Panc1 (cell line): Measurements from ENCODE around the gene UNKL. TPM values are rescaled to one million over a fixed set of nuclear protein-coding genes. Genes with fewer than 3 reads are reported as not detected.

ENCODE experiments used
- ATAC-seq: fragments of 200-7000 bp; cut with Tn5 transposase; 2 replicates; pipeline ENCODE4 v1.9.1; 2020; ENCODE audit warnings: mild to moderate bottlenecking, moderate library complexity
- BruUV-seq: library from RNA; stranded (reverse); fragments of 400-500 nt; replicated peaks from 2 replicates; lab custom pipeline; 2021; lab: Mats Ljungman, UMichigan
- CTCF ChIA-PET: fragments of 300-600 bp; sonication (Branson Sonifier 250); formaldehyde crosslinking; loops from one replicate; lab custom pipeline; 2022; ENCODE audit warnings: antibody characterized with exemption; lab: Charles Lee
- POLR2A ChIA-PET: fragments of 300-600 bp; sonication (Branson Sonifier 250); formaldehyde crosslinking; loops from one replicate; lab custom pipeline; 2022; ENCODE audit warnings: antibody characterized with exemption; lab: Charles Lee
- DNase-seq: peaks from one replicate; pipeline ENCODE4 v3.0.0-alpha.2; 2010; ENCODE audit warnings: low read depth, low spot score
- H3K27ac ChIP-seq: 2 replicates; pipeline ENCODE4 v1.5.1; 2011; ENCODE audit warnings: mild to moderate bottlenecking, low read length, inconsistent platforms
- H3K27me3 ChIP-seq: fragments of 200-500 bp; sonication (Bioruptor generic); 2 replicates; pipeline ENCODE4 v1.6.0; 2014; ENCODE audit warnings: low read length, inconsistent platforms; ENCODE audit not compliant: control insufficient read depth, insufficient read depth
- H3K36me3 ChIP-seq: fragments of 200-500 bp; sonication (Bioruptor generic); 2 replicates; pipeline ENCODE4 v1.5.1; 2014; ENCODE audit warnings: inconsistent platforms, mild to moderate bottlenecking, low read length, moderate library complexity; ENCODE audit not compliant: control insufficient read depth, insufficient read depth
- H3K4me1 ChIP-seq: 2 replicates; pipeline ENCODE4 v1.5.1; 2011; ENCODE audit warnings: inconsistent platforms, mild to moderate bottlenecking, low read length, moderate library complexity; ENCODE audit not compliant: control insufficient read depth, insufficient read depth
- H3K4me3 ChIP-seq, 2 experiments: 2 replicates each; pipeline ENCODE4 v1.5.1; 2011 to 2012; ENCODE audit warnings: low read depth in 2 of 2, low read length in 2 of 2, mild to moderate bottlenecking in 2 of 2, inconsistent platforms in 1 of 2, moderate library complexity in 1 of 2
- H3K9me3 ChIP-seq: fragments of 200-500 bp; sonication (Bioruptor generic); 2 replicates; pipeline ENCODE4 v1.5.1; 2014; ENCODE audit warnings: low read depth, mild to moderate bottlenecking, inconsistent platforms, low read length, moderate library complexity; ENCODE audit not compliant: control insufficient read depth, insufficient read depth
- POLR2AphosphoS5 ChIP-seq: IDR thresholded peaks from 2 replicates; pipeline ENCODE4 v1.6.1; 2012; ENCODE audit warnings: mild to moderate bottlenecking, low read depth, low read length, moderate library complexity
- SIN3A ChIP-seq: IDR thresholded peaks from 2 replicates; pipeline ENCODE4 v1.6.1; 2012; ENCODE audit warnings: low read depth, mild to moderate bottlenecking, low read length, moderate library complexity, borderline replicate concordance; ENCODE audit not compliant: insufficient read depth
- TCF7L2 ChIP-seq: IDR thresholded peaks from 2 replicates; pipeline ENCODE4 v1.6.1; 2011; ENCODE audit warnings: mild to moderate bottlenecking, low read depth, low read length, inconsistent platforms
- in situ Hi-C: cut with HindIII; loops from 2 replicates; pipeline ENCODE4 v1.10.0; 2016; ENCODE audit warnings: low sequenced_read_pairs, low pct_unique_long_range_greater_than_20kb
- intact Hi-C: fragments of 100-400 bp; cut with micrococcal nuclease; formaldehyde crosslinking; loops from one replicate; pipeline ENCODE4 v1.10.0; 2022; ENCODE audit not compliant: unreplicated experiment
- total RNA-seq: library from RNA; stranded (reverse); gene quantifications from one replicate; pipeline ENCODE4 v1.2.1, GENCODE V29; 2021; ENCODE audit not compliant: unreplicated experiment
- TF ChIP-seq, protein P1 (sequence below): fragments of 450-650 bp; IDR thresholded peaks from 2 replicates; pipeline ENCODE4 v1.5.1; 2017; ENCODE audit warnings: mild to moderate bottlenecking
- TF ChIP-seq, protein P2 (sequence below), 2 experiments: IDR thresholded peaks; 2 replicates each; pipeline ENCODE4 v1.6.1; 2011 to 2012; ENCODE audit warnings: low read depth in 2 of 2, control low read depth in 1 of 2, low read length in 1 of 2, mild to moderate bottlenecking in 1 of 2, moderate library complexity in 1 of 2; ENCODE audit not compliant: insufficient read depth in 1 of 2

Gene UNKL
- total RNA-seq, 1 experiment from 2014 or later = 26.6 TPM

DNA sequence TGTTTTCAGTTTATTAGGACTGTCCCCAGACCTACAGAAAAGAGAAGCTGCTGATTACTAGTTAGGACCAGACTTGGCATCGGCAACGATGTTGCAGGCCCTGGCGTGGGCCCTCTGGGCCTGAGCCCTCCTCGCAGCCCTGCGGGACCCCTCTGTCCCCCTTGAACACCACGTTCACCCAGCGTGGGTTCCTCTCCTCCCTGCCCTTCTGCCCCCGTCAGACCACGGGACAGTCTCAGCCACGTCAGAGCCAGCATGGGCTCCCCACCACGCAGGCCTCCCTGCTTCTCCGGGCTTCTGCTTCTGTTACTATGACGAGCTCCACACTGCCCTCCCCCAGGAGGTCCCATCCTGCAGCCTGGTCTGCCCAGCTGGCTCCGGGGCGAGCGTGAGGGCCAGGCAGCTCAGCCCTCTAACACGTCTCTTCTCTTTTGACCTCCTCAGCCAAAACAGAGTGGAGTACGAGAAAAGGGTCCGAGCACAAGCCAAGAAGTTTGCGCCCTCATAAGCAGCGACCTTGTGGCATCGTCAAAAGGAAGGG, 90.1 kb downstream of the UNKL start:
- DNase-seq (no peak), ATAC-seq (no peak)
- ChIA-PET CTCF (no interaction called here), POLR2A (no interaction called here)
- intact Hi-C loops = no loop called here
- Histone ChIP-seq H3K36me3 (peaks cover 5% of the 10 kb centered on the region), H3K4me3 (no peak overlapping the region), H3K27me3 (no peaks in the 10 kb centered on the region), H3K9me3 (no peaks in the 10 kb centered on the region), H3K4me1 (no peaks in the 10 kb centered on the region), H3K27ac (no peak overlapping the region)
- no TSS peak for BruUV-seq
- in situ Hi-C loops = no loop called here
- TF ChIP-seq SIN3A = no peak

DNA sequence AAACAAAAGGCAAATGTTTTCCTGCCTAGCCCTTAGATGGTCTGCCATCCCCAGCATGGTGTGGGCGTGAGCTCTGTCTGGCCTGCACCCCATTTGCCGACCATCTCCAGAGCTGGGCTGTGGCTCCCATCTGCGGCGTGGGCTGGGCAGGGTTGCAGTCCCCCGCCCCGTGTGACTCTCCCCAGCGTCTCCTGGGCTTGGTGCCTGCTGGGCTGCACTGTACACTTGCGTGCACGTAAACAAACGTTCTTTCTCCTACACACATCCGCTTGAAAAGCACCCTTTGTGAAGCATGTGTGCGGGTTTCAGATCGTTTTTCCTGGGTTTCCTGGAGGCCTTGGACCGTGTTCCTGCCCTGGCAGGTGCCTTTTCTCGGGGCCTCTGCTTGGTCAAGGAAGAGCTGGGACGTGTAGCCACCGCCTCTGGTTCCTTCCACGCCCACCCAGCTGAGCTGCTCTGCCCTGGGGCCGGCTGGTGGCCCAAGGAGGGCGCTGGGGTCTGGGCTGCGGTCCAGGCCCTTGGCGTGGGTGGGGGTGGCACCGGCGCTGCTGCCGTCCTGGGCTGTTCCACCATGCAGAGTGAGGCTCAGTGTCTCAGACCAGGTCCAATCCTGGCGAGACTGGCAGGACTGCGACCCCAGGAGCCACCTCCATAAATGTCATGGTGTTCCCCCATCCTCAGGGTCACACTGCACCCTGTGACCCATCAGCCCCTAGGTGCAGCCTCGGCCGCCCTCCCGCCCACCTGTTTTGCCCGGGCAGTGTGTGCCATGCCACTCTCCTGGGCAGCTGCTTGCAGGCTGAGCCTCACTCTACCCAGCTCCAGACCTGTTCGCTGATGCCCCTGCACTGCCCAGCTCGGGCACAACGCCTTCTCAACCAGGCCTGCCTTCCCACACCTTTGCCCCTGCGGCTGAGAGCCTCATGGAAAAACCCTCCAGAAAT, 90.9 kb downstream of the UNKL start:
- peaks cover 5% of the 10 kb centered on the region for H3K36me3 ChIP-seq
- CTCF ChIA-PET = no interaction called here

More for the DNA sequence above, 90.9 kb downstream of the UNKL start:
- Histone ChIP-seq H3K9me3 (no peaks in the 10 kb centered on the region), H3K27me3 (no peaks in the 10 kb centered on the region), H3K4me1 (no peaks in the 10 kb centered on the region), H3K4me3 (no peak overlapping the region), H3K27ac (no peak overlapping the region)
- POLR2A ChIA-PET = no interaction called here
- DNase-seq (no peak), ATAC-seq (0 out of 2 replicates have a peak, but pooled peaks have one; percentile 12)
- no TSS peak for BruUV-seq
- intact Hi-C loops = no loop called here
- TF ChIP-seq, protein P1, sequence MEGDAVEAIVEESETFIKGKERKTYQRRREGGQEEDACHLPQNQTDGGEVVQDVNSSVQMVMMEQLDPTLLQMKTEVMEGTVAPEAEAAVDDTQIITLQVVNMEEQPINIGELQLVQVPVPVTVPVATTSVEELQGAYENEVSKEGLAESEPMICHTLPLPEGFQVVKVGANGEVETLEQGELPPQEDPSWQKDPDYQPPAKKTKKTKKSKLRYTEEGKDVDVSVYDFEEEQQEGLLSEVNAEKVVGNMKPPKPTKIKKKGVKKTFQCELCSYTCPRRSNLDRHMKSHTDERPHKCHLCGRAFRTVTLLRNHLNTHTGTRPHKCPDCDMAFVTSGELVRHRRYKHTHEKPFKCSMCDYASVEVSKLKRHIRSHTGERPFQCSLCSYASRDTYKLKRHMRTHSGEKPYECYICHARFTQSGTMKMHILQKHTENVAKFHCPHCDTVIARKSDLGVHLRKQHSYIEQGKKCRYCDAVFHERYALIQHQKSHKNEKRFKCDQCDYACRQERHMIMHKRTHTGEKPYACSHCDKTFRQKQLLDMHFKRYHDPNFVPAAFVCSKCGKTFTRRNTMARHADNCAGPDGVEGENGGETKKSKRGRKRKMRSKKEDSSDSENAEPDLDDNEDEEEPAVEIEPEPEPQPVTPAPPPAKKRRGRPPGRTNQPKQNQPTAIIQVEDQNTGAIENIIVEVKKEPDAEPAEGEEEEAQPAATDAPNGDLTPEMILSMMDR = no peak
- no peak for TF ChIP-seq TCF7L2
- no peak for TF ChIP-seq POLR2AphosphoS5
- no peak for TF ChIP-seq SIN3A
- TF ChIP-seq, protein P2, sequence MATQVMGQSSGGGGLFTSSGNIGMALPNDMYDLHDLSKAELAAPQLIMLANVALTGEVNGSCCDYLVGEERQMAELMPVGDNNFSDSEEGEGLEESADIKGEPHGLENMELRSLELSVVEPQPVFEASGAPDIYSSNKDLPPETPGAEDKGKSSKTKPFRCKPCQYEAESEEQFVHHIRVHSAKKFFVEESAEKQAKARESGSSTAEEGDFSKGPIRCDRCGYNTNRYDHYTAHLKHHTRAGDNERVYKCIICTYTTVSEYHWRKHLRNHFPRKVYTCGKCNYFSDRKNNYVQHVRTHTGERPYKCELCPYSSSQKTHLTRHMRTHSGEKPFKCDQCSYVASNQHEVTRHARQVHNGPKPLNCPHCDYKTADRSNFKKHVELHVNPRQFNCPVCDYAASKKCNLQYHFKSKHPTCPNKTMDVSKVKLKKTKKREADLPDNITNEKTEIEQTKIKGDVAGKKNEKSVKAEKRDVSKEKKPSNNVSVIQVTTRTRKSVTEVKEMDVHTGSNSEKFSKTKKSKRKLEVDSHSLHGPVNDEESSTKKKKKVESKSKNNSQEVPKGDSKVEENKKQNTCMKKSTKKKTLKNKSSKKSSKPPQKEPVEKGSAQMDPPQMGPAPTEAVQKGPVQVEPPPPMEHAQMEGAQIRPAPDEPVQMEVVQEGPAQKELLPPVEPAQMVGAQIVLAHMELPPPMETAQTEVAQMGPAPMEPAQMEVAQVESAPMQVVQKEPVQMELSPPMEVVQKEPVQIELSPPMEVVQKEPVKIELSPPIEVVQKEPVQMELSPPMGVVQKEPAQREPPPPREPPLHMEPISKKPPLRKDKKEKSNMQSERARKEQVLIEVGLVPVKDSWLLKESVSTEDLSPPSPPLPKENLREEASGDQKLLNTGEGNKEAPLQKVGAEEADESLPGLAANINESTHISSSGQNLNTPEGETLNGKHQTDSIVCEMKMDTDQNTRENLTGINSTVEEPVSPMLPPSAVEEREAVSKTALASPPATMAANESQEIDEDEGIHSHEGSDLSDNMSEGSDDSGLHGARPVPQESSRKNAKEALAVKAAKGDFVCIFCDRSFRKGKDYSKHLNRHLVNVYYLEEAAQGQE (IDR thresholded peaks at IDR 0.05; ENCODE audit: insufficient read depth in 1 of 2, low read depth in 2 of 2, low read length in 1 of 2) = no peak
- in situ Hi-C loops = no loop called here
